Naive thymus-derived CD4-positive, alpha-beta T cell (primary cell): ENCODE data around the gene RSU1. TPM values are rescaled to one million over a fixed set of nuclear protein-coding genes. Genes with fewer than 3 reads are reported as not detected.

Experiments used
- ATAC-seq: fragments of 150-1000 bp; cut with Tn5 transposase; 2 replicates; pipeline ENCODE4 v1.10.0; 2021; ENCODE audit warnings: mild to moderate bottlenecking, moderate library complexity
- CTCF ChIA-PET: fragments of 350-600 bp; sonication (Branson Sonifier 250); formaldehyde crosslinking; loops from one replicate; lab custom pipeline; 2021; ENCODE audit warnings: antibody characterized with exemption; lab: Charles Lee
- POLR2A ChIA-PET: fragments of 350-600 bp; sonication (Branson Sonifier 250); formaldehyde crosslinking; loops from one replicate; lab custom pipeline; 2021; ENCODE audit warnings: antibody characterized with exemption, inconsistent platforms; lab: Charles Lee
- DNase-seq, 9 donors: peaks; one replicate each; pipeline versions ENCODE4 v3.0.0 to v3.0.0-alpha.2; 2020 to 2022; ENCODE audit warnings: mixed read lengths in 1 of 9
- H3K27ac ChIP-seq: one replicate; pipeline ENCODE4 v1.7.0; 2013; ENCODE audit warnings: mild to moderate bottlenecking, low read depth, low read length, moderate library complexity
- H3K27me3 ChIP-seq, 2 donors: one replicate each; pipeline ENCODE4 v1.7.0; 2013; ENCODE audit warnings: low read length in 2 of 2, mild to moderate bottlenecking in 2 of 2, moderate library complexity in 2 of 2; ENCODE audit not compliant: control insufficient read depth in 2 of 2, insufficient read depth in 2 of 2
- H3K36me3 ChIP-seq, 3 experiments: 1 replicate in 2 of 3; 2 replicates in 1 of 3; pipeline ENCODE4 v1.7.0; 2013; ENCODE audit warnings: low read length in 3 of 3, mild to moderate bottlenecking in 3 of 3, moderate library complexity in 1 of 3; ENCODE audit not compliant: insufficient read depth in 3 of 3, control insufficient read depth in 2 of 3
- H3K4me1 ChIP-seq, 2 donors: one replicate each; pipeline ENCODE4 v1.7.0; 2013; ENCODE audit warnings: low read length in 2 of 2, mild to moderate bottlenecking in 2 of 2, moderate library complexity in 1 of 2; ENCODE audit not compliant: control insufficient read depth in 2 of 2, insufficient read depth in 2 of 2
- H3K4me3 ChIP-seq: 2 replicates; pipeline ENCODE4 v1.7.0; 2013; ENCODE audit warnings: mild to moderate bottlenecking, low read length
- H3K9me3 ChIP-seq, 3 experiments: 1 replicate in 2 of 3; 2 replicates in 1 of 3; pipeline ENCODE4 v1.7.0; 2013; ENCODE audit warnings: low read length in 3 of 3; ENCODE audit not compliant: control insufficient read depth in 2 of 3
- H3K27ac Mint-ChIP-seq, 9 donors: one replicate each; pipeline ENCODE4 v1.8.0; 2020 to 2022; ENCODE audit warnings: mixed read lengths in 9 of 9, mild to moderate bottlenecking in 8 of 9, moderate library complexity in 5 of 9, inconsistent platforms in 2 of 9
- H3K27me3 Mint-ChIP-seq, 5 donors: one replicate each; pipeline ENCODE4 v1.8.0; 2021 to 2022; ENCODE audit warnings: mixed read lengths in 5 of 5, mild to moderate bottlenecking in 1 of 5
- H3K36me3 Mint-ChIP-seq, 5 donors: one replicate each; pipeline ENCODE4 v1.8.0; 2020 to 2022; ENCODE audit warnings: mixed read lengths in 5 of 5, mild to moderate bottlenecking in 3 of 5, inconsistent platforms in 1 of 5
- H3K4me1 Mint-ChIP-seq, 7 donors: one replicate each; pipeline ENCODE4 v1.8.0; 2020 to 2022; ENCODE audit warnings: mixed read lengths in 7 of 7, mild to moderate bottlenecking in 3 of 7, inconsistent platforms in 1 of 7
- H3K4me3 Mint-ChIP-seq, 10 donors: one replicate each; pipeline ENCODE4 v1.8.0; 2020 to 2022; ENCODE audit warnings: mild to moderate bottlenecking in 10 of 10, mixed read lengths in 10 of 10, moderate library complexity in 6 of 10, inconsistent platforms in 2 of 10
- H3K9me3 Mint-ChIP-seq, 11 donors: one replicate each; pipeline ENCODE4 v1.8.0; 2020 to 2022; ENCODE audit warnings: mixed read lengths in 11 of 11, mild to moderate bottlenecking in 4 of 11, inconsistent platforms in 1 of 11, moderate library complexity in 1 of 11
- intact Hi-C, 2 donors: fragments of 100-400 bp; cut with micrococcal nuclease; formaldehyde crosslinking; loops; one replicate each; pipeline ENCODE4 v1.15.1; 2023
- polyA plus RNA-seq, 2 donors: library from polyadenylated mRNA; unstranded; fragments of 300-500 nt; fragmentation: Illumina TruSeq; gene quantifications; one replicate each; pipeline ENCODE4 v1.2.3, GENCODE V29; 2021
- total RNA-seq, 6 experiments: library from RNA in 5 of 6; stranded (reverse) in 5 of 6; gene quantifications; 1 replicate in 5 of 6; 2 replicates in 1 of 6; pipeline ENCODE4 v1.2.3 and lab custom pipeline; 2021 to 2026

RSU1 gene
- total and polyA plus RNA-seq, 7 experiments from 2014 or later, result 36.1 to 108 (median 50.4) TPM

DNA sequence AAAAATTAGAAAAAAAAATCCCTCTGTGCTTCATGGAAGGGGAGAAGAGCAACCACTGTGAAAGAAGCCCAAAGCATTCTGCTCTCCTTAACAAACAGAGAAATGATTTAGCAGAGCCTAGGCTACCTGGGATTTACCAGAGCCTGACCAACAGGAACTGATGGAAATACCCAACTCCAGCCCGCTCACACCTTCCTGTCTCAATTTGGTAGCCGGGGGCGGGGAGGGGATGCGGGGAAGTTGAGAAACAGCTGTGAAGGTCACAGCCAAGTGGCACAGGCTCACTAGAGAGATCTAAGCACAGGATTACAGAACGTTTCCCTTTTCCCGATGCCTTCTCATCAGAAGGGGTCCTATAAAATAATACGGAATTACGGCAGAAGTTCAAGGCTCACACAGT, 17.6 kb downstream of the RSU1 start:
- no peaks in the 10 kb centered on the region for H3K36me3 ChIP-seq
- H3K27me3 ChIP-seq, result no peaks in the 10 kb centered on the region
- ATAC-seq (no peak), DNase-seq (peak in 1 of 9 donors; percentile 40)
- Mint-ChIP-seq H3K27ac (no peak overlapping the region), H3K9me3 (peaks cover 0 to 2% (median 0%) of the 10 kb centered on the region in 11 donors), H3K36me3 (peaks cover 10 to 51% (median 36%) of the 10 kb centered on the region in 5 donors), H3K27me3 (no peaks in the 10 kb centered on the region), H3K4me3 (no peak overlapping the region), H3K4me1 (peaks cover 18 to 71% (median 61%) of the 10 kb centered on the region in 7 donors)
- intact Hi-C loops, result no loop called here
- no peak overlapping the region for H3K27ac ChIP-seq
- ChIA-PET CTCF (no interaction called here), POLR2A (no interaction called here)
- no peak overlapping the region for H3K4me3 ChIP-seq
- no peaks in the 10 kb centered on the region for H3K9me3 ChIP-seq
- H3K4me1 ChIP-seq, result no peaks in the 10 kb centered on the region

DNA sequence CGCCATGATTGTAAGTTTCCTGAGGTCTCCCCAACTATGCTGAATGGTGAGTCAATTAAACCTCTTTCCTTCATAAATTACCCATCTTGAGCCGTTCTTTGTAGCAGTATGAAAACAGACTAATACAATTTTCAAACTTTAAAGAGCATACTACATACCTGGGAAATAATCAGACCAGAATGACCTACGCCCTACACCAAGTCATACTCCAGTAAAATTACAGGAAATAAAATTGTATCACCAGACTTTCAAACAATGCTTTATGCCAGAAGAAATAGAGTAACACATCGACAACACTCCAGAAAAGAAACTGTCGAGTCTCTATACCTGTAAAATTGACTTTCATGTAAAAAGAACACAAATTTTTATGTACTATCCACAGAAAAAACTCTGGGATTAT, 18.7 kb downstream of the RSU1 start:
- Histone ChIP-seq H3K27me3 (no peaks in the 10 kb centered on the region), H3K27ac (no peak overlapping the region), H3K9me3 (no peaks in the 10 kb centered on the region), H3K4me1 (no peaks in the 10 kb centered on the region), H3K4me3 (no peak overlapping the region), H3K36me3 (no peaks in the 10 kb centered on the region)
- H3K27ac Mint-ChIP-seq, result no peak overlapping the region
- intact Hi-C loops, result no loop called here
- H3K27me3 Mint-ChIP-seq, result no peaks in the 10 kb centered on the region
- ChIA-PET CTCF (no interaction called here), POLR2A (interaction anchor here (0.9 kb wide), 1 partner anchor 19 kb away, joined by 3 read pairs; the partner anchor contains the start of gene RSU1)
- peaks cover 7 to 57% (median 37%) of the 10 kb centered on the region in 5 donors for H3K36me3 Mint-ChIP-seq
- H3K4me3 Mint-ChIP-seq, result no peak overlapping the region
- H3K9me3 Mint-ChIP-seq, result peaks cover 0 to under 1% (median 0%) of the 10 kb centered on the region in 11 donors
- ATAC-seq, result no peak
- H3K4me1 Mint-ChIP-seq, result peaks cover 18 to 63% (median 53%) of the 10 kb centered on the region in 7 donors
- no peak for DNase-seq

DNA sequence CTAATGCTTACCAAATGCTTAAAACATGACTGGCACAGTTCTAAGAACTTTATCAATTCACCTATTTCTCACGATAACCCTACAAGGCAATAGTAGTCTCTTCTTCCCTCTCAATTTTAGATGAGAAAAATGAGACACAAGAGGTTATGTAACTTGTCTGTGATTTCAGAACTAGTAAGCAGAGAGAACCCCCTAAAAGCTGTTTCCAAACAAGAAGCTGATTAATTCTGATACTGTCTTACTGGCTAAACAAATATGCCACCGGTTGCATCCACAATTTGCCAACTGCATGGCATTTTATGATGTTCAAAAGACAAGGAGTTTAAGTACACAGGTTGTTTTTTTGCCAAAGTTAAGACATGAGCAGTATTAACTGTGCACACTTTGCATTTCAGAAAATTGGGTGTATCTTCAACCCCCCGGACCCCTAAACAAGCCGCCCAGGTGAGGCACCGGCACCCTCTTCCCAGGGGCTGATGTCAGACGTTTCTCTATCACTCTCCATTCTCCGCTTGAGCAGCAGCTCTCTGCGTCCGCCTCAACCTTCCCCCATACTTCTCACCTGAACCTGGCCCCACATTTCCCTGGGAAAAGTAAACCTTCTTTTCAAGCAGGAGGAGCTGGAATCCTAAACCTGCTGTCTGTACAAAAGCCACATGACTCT, 21.7 kb downstream of the RSU1 start:
- Mint-ChIP-seq H3K27me3 (no peaks in the 10 kb centered on the region), H3K4me3 (peak overlapping the region in 1 of 10 donors; percentile 22), H3K9me3 (peaks cover 0 to 4% (median 0%) of the 10 kb centered on the region in 11 donors), H3K36me3 (peaks cover 7 to 68% (median 50%) of the 10 kb centered on the region in 5 donors), H3K27ac (no peak overlapping the region), H3K4me1 (peaks cover 11 to 44% (median 38%) of the 10 kb centered on the region in 7 donors)
- CTCF ChIA-PET, result no interaction called here
- no peaks in the 10 kb centered on the region for H3K4me1 ChIP-seq
- H3K9me3 ChIP-seq, result no peaks in the 10 kb centered on the region
- no peak for ATAC-seq
- intact Hi-C loops, result no loop called here
- no peak overlapping the region for H3K4me3 ChIP-seq
- H3K27me3 ChIP-seq, result no peaks in the 10 kb centered on the region
- H3K36me3 ChIP-seq, result peaks cover 0 to 4% (median 0%) of the 10 kb centered on the region in 3 experiments
- POLR2A ChIA-PET, result no interaction called here
- no peak overlapping the region for H3K27ac ChIP-seq
- DNase-seq, result no peak

DNA sequence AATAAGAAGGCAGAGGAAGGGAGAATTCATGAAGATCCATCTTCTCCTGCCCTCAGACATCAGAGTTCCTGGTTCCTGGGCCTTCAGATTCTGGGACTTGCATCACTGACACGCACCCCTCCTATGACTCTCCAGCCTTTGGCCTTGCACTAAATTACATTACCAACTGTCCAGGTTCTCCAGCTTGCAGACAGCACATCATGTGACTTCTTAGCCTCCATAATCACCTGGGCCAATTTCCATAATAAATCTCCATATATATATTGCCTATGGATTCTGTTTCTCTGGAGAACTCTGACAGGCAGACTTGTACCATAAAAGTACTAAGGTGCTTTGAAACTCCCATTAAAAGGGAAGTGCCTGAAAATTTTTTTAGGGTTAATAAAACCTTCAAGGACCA, 23.2 kb downstream of the RSU1 start:
- Histone ChIP-seq H3K27ac (no peak overlapping the region), H3K4me3 (no peak overlapping the region), H3K27me3 (no peaks in the 10 kb centered on the region), H3K9me3 (no peaks in the 10 kb centered on the region), H3K4me1 (peaks cover under 1 to 2% of the 10 kb centered on the region in 2 donors), H3K36me3 (peaks cover 0 to 4% (median 0%) of the 10 kb centered on the region in 3 experiments)
- CTCF ChIA-PET, result no interaction called here
- Mint-ChIP-seq H3K4me3 (no peak overlapping the region), H3K9me3 (peaks cover 0 to 4% (median 0%) of the 10 kb centered on the region in 11 donors), H3K36me3 (peaks cover 7 to 65% (median 59%) of the 10 kb centered on the region in 5 donors), H3K27me3 (no peaks in the 10 kb centered on the region), H3K4me1 (peaks cover 13 to 43% (median 38%) of the 10 kb centered on the region in 7 donors), H3K27ac (no peak overlapping the region)
- DNase-seq (no peak), ATAC-seq (no peak)
- POLR2A ChIA-PET, result interaction anchor here (0.8 kb wide), 1 partner anchor 11 kb away, joined by 3 read pairs; no protein-coding TSS in a partner anchor
- intact Hi-C loops, result no loop called here

DNA sequence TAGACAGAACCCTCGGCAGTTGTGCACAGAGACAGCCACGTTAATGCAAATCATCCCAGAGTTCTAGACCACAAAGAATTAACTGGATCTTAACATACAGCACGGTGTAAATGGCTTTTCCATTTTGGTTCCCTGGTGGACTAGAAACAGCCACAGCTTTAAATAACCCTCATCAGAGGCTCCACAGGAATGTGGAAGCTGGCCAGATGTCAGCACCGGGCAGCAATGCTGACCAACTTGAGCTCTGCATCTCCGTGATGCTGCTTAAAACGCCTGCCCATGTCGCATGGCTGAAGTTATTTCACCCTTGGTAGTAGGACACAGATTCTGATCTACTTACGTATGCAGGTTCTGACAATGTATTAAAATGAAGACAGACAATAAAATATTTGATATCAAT, 24.5 kb downstream of the RSU1 start:
- POLR2A ChIA-PET, result no interaction called here
- CTCF ChIA-PET, result no interaction called here
- peaks cover 0 to 4% (median 0%) of the 10 kb centered on the region in 11 donors for H3K9me3 Mint-ChIP-seq
- Histone ChIP-seq H3K4me3 (no peak overlapping the region), H3K4me1 (peaks cover 13 to 15% of the 10 kb centered on the region in 2 donors), H3K27me3 (no peaks in the 10 kb centered on the region), H3K9me3 (no peaks in the 10 kb centered on the region), H3K27ac (no peak overlapping the region), H3K36me3 (peaks cover 0 to 4% (median 0%) of the 10 kb centered on the region in 3 experiments)
- H3K4me3 Mint-ChIP-seq, result no peak overlapping the region
- H3K4me1 Mint-ChIP-seq, result peaks cover 19 to 53% (median 46%) of the 10 kb centered on the region in 7 donors
- no peaks in the 10 kb centered on the region for H3K27me3 Mint-ChIP-seq
- intact Hi-C loops, result no loop called here
- DNase-seq (no peak), ATAC-seq (no peak)
- peak overlapping the region in 1 of 9 donors; percentile 17 for H3K27ac Mint-ChIP-seq
- peaks cover 7 to 59% (median 54%) of the 10 kb centered on the region in 5 donors for H3K36me3 Mint-ChIP-seq

DNA sequence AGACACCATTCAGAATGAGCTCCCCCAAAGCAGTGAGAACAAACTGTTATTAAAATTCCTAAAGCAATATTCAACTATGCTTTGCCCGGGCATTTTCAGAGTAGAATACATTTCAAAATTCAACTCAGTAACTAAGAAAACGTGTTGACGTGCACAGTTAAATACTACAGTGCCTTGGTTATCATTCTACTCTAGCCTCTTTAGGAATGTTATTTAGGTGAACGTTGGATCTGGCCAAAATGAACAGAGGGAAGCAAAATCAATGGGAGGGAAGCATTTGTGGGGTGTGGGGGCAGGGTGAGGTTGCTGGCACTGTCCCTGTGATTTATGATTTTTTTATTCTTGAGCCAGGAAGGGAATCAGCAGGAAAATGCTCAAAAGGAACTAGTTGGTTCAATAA, 27.5 kb downstream of the RSU1 start:
- ATAC-seq, result no peak
- Histone ChIP-seq H3K9me3 (no peaks in the 10 kb centered on the region), H3K4me3 (no peak overlapping the region), H3K36me3 (peaks cover 0 to 4% (median 0%) of the 10 kb centered on the region in 3 experiments), H3K4me1 (peaks cover 23 to 24% of the 10 kb centered on the region in 2 donors), H3K27me3 (no peaks in the 10 kb centered on the region), H3K27ac (no peak overlapping the region)
- peaks cover 26 to 45% (median 38%) of the 10 kb centered on the region in 7 donors for H3K4me1 Mint-ChIP-seq
- H3K36me3 Mint-ChIP-seq, result peaks cover 12 to 69% (median 57%) of the 10 kb centered on the region in 5 donors
- H3K27me3 Mint-ChIP-seq, result no peaks in the 10 kb centered on the region
- intact Hi-C loops, result loop anchor here in 1 of 2 donors (2.0 to 10.0 kb wide), 2 partner anchors 19 to 275 kb away; no protein-coding TSS in a partner anchor
- POLR2A ChIA-PET, result interaction anchor here (2.5 kb wide), 1 partner anchor 28 kb away, joined by 14 read pairs; the partner anchor contains the start of gene RSU1
- H3K4me3 Mint-ChIP-seq, result no peak overlapping the region
- CTCF ChIA-PET, result no interaction called here
- H3K27ac Mint-ChIP-seq, result peak overlapping the region in 8 of 9 donors; percentile 61 to 98 (median 91)
- peaks cover 0 to 6% (median 4%) of the 10 kb centered on the region in 11 donors for H3K9me3 Mint-ChIP-seq
- DNase-seq, result no peak
